Keratinocyte (primary cell): Measurements from ENCODE around the gene IGBP1. TPM values are rescaled to one million over a fixed set of nuclear protein-coding genes. Genes with fewer than 3 reads are reported as not detected.
A peak's percentile ranks its signal among the peaks of the same experiment; 100 is the strongest.
"Not testable (repeated sequence)": the region's sequence is repeated elsewhere in the genome, so short reads cannot be mapped to it uniquely, and the experiment has no call there.

ENCODE experiments used
- DNase-seq: peaks from one replicate; pipeline ENCODE4 v3.0.0-alpha.2; 2011; ENCODE audit warnings: low read depth, missing footprints, low spot score
- FAIRE-seq: peaks from 2 replicates; lab custom pipeline; 2011; peaks lifted over from hg19 to GRCh38; lab: Jason Lieb, UNC
- H2AFZ ChIP-seq: 2 replicates; pipeline ENCODE4 v1.6.0; 2012; ENCODE audit warnings: low read length, control low read depth, inconsistent platforms; ENCODE audit not compliant: control insufficient read depth
- H3K27ac ChIP-seq: 2 replicates; pipeline ENCODE4 v1.5.1; 2011; ENCODE audit warnings: low read length; ENCODE audit not compliant: control insufficient read depth, insufficient read depth
- H3K27me3 ChIP-seq: 3 replicates; pipeline ENCODE4 v1.6.0; 2011; ENCODE audit warnings: low read length; ENCODE audit not compliant: control insufficient read depth, insufficient read depth; ENCODE audit errors: extremely low read depth
- H3K36me3 ChIP-seq, 2 experiments: 2 replicates in 1 of 2; 3 replicates in 1 of 2; pipeline ENCODE4 v1.5.1; 2011; ENCODE audit warnings: low read length in 2 of 2, mild to moderate bottlenecking in 1 of 2; ENCODE audit not compliant: control insufficient read depth in 2 of 2, insufficient read depth in 2 of 2; ENCODE audit errors: extremely low read depth in 1 of 2
- H3K4me1 ChIP-seq: 3 replicates; pipeline ENCODE4 v1.5.1; 2011; ENCODE audit warnings: low read length; ENCODE audit not compliant: control insufficient read depth, insufficient read depth; ENCODE audit errors: extremely low read depth
- H3K4me2 ChIP-seq: 3 replicates; pipeline ENCODE4 v1.6.0; 2011; ENCODE audit warnings: low read depth, low read length; ENCODE audit not compliant: control insufficient read depth, insufficient read depth; ENCODE audit errors: extremely low read depth
- H3K4me3 ChIP-seq, 3 experiments: fragments of 200-600 bp in 1 of 3; sonication (generic) in 1 of 3; 2 replicates in 2 of 3; 3 replicates in 1 of 3; pipeline ENCODE4 v1.5.1; 2011 to 2016; ENCODE audit warnings: low read length in 3 of 3, mild to moderate bottlenecking in 3 of 3, control low read depth in 2 of 3, inconsistent platforms in 1 of 3, low read depth in 1 of 3, mixed read lengths in 1 of 3, mixed run types in 1 of 3, moderate library complexity in 1 of 3; ENCODE audit not compliant: control insufficient read depth in 2 of 3, insufficient read depth in 2 of 3; ENCODE audit errors: extremely low read depth in 1 of 3
- H3K79me2 ChIP-seq: 2 replicates; pipeline ENCODE4 v1.6.0; 2012; ENCODE audit warnings: low read length; ENCODE audit not compliant: control insufficient read depth, insufficient read depth
- H3K9ac ChIP-seq: 3 replicates; pipeline ENCODE4 v1.6.0; 2011; ENCODE audit warnings: low read length; ENCODE audit not compliant: control insufficient read depth, insufficient read depth; ENCODE audit errors: extremely low read depth
- H3K9me1 ChIP-seq: 3 replicates; pipeline ENCODE4 v1.6.0; 2011; ENCODE audit warnings: low read length; ENCODE audit not compliant: control insufficient read depth, insufficient read depth; ENCODE audit errors: extremely low read depth
- H3K9me3 ChIP-seq: 2 replicates; pipeline ENCODE4 v1.5.1; 2012; ENCODE audit warnings: low read depth, low read length; ENCODE audit not compliant: control insufficient read depth
- H4K20me1 ChIP-seq: 3 replicates; pipeline ENCODE4 v1.6.0; 2011; ENCODE audit warnings: low read length; ENCODE audit not compliant: control insufficient read depth, insufficient read depth; ENCODE audit errors: extremely low read depth
- EZH2 ChIP-seq: IDR thresholded peaks from one replicate; pipeline ENCODE4 v1.6.1; 2012; ENCODE audit warnings: inconsistent platforms, mild to moderate bottlenecking, low read length, moderate library complexity
- dilution Hi-C: fragments of 300-500 bp; cut with MboI; formaldehyde crosslinking; loops from one replicate; pipeline ENCODE4 v1.7.0; 2020; ENCODE audit warnings: low sequenced_read_pairs; ENCODE audit not compliant: extremely low pct_ligation_motif_present
- polyA plus RNA-seq, 5 experiments: library from polyadenylated mRNA; depleted of rRNA in 3 of 5; stranded (reverse) in 3 of 5; stranded (forward) in 1 of 5; unstranded in 1 of 5; fragments of >200 nt; gene quantifications; 1 replicate in 1 of 5; 2 replicates in 3 of 5; 3 replicates in 1 of 5; pipeline versions ENCODE4 v1.2.1 to v1.2.3, GENCODE V29; 2011 to 2012; ENCODE audit warnings: missing spikeins in 2 of 5, low read depth in 1 of 5, low replicate concordance in 1 of 5
- TF ChIP-seq, protein P1 (sequence below), 3 experiments: IDR thresholded peaks in 1 of 3; conservative IDR thresholded peaks in 1 of 3; optimal IDR thresholded peaks in 1 of 3; 2 replicates in 2 of 3; 3 replicates in 1 of 3; pipeline versions ENCODE3 to v1.5.1; 2011; ENCODE audit warnings: low read length in 3 of 3, mild to moderate bottlenecking in 3 of 3, moderate library complexity in 2 of 3, control low read depth in 1 of 3, inconsistent platforms in 1 of 3; ENCODE audit not compliant: insufficient read depth in 2 of 3; ENCODE audit errors: extremely low read depth in 1 of 3

The IGBP1 gene
- polyA plus RNA-seq, 1 donor (not counting 4 experiments of a cell fraction or from before 2014, with no cell fraction given) = 65.5 TPM

DNA sequence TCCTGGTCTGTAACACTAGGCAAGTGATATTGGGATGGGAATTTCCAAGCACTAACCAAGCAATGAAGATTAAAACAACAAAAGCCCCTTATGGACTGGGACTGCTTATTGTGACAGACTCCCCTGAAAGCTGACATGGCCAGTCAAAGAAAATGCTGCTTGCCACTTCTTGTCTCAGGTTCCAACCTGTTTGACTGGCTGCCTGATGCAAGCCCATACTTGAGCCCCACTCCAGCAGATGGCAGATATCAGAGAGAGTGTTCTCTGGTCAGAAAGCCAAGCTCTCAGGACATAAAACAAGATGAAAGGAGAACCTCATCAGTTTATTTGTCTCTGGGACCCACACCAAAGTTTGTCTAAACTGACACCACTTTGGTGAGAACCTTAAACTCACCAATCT, 15.5 kb upstream of the IGBP1 start:
- Histone ChIP-seq H3K4me2 (peak overlapping the region; percentile 42), H3K4me1 (no peaks in the 10 kb centered on the region), H3K4me3 (no peak overlapping the region), H2AFZ (no peak overlapping the region), H4K20me1 (no peaks in the 10 kb centered on the region), H3K9ac (no peak overlapping the region), H3K9me3 (peaks cover 4% of the 10 kb centered on the region), H3K27me3 (no peaks in the 10 kb centered on the region), H3K79me2 (no peaks in the 10 kb centered on the region), H3K36me3 (no peaks in the 10 kb centered on the region), H3K27ac (no peak overlapping the region), H3K9me1 (no peaks in the 10 kb centered on the region)
- TF ChIP-seq, protein P1, sequence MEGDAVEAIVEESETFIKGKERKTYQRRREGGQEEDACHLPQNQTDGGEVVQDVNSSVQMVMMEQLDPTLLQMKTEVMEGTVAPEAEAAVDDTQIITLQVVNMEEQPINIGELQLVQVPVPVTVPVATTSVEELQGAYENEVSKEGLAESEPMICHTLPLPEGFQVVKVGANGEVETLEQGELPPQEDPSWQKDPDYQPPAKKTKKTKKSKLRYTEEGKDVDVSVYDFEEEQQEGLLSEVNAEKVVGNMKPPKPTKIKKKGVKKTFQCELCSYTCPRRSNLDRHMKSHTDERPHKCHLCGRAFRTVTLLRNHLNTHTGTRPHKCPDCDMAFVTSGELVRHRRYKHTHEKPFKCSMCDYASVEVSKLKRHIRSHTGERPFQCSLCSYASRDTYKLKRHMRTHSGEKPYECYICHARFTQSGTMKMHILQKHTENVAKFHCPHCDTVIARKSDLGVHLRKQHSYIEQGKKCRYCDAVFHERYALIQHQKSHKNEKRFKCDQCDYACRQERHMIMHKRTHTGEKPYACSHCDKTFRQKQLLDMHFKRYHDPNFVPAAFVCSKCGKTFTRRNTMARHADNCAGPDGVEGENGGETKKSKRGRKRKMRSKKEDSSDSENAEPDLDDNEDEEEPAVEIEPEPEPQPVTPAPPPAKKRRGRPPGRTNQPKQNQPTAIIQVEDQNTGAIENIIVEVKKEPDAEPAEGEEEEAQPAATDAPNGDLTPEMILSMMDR (optimal IDR thresholded peaks at IDR 0.05 in 1 of 3, IDR thresholded peaks at IDR 0.05 in 1 of 3, conservative IDR thresholded peaks at IDR 0.05 in 1 of 3; ENCODE audit: extremely low read depth in 1 of 3, insufficient read depth in 2 of 3, low read length in 3 of 3) = no peak
- TF ChIP-seq EZH2 = no peak
- DNase-seq = no peak
- dilution Hi-C loops = no loop called here
- FAIRE-seq = no peak

DNA sequence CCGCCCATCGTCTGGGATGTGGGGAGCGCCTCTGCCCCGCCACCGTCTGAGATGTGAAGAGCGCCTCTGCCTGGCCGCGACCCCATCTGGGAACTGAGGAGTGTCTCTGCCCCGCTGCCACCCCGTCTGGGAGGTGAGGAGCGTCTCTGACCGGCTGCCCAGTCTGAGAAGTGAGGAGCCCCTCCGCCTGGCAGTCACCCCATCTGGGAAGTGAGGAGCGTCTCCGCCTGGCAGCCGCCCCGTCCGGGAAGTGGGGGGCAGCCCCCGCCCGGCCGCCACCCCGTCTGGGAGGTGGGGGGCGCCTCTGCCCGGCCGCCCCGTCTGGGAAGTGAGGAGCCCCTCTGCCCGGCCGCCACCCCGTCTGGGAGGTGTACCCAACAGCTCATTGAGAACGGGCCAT, 10.2 kb upstream of the IGBP1 start:
- H3K9ac ChIP-seq, H4K20me1 ChIP-seq, H2AFZ ChIP-seq, DNase-seq, H3K9me1 ChIP-seq, H3K27ac ChIP-seq, H3K4me1 ChIP-seq, H3K9me3 ChIP-seq, FAIRE-seq, H3K79me2 ChIP-seq, dilution Hi-C loops, H3K4me2 ChIP-seq, H3K36me3 ChIP-seq, H3K27me3 ChIP-seq, H3K4me3 ChIP-seq: not testable (repeated sequence)

DNA sequence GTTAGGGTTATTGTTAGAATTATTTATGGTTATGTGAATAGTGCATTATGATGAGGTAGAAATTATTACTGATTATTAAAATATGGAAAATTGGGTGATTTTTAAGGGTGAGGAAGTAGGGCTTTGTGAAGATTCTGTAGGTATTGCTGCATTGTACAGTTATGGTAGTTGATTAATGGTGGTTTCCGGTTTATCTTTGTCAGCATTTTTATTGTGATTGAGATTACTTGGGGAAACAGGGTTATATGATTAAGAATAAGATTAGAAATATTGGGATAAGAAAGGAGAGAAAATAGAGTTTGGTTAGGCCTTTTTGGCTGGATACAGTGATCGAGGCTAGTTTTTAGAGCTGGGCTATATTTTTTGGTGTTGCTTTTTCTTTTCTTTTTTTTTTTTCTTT, 8.6 kb upstream of the IGBP1 start:
- H4K20me1 ChIP-seq = no peaks in the 10 kb centered on the region
- TF ChIP-seq, protein P1 (optimal IDR thresholded peaks at IDR 0.05 in 1 of 3, IDR thresholded peaks at IDR 0.05 in 1 of 3, conservative IDR thresholded peaks at IDR 0.05 in 1 of 3; ENCODE audit: extremely low read depth in 1 of 3, insufficient read depth in 2 of 3, low read length in 3 of 3) = no peak
- no peak for TF ChIP-seq EZH2
- no peak overlapping the region for H3K4me3 ChIP-seq
- no peak overlapping the region for H3K4me2 ChIP-seq
- no peak overlapping the region for H2AFZ ChIP-seq
- H3K27ac ChIP-seq = no peak overlapping the region
- no peak overlapping the region for H3K9ac ChIP-seq
- no peak for DNase-seq
- H3K4me1 ChIP-seq = peaks cover 4% of the 10 kb centered on the region
- H3K79me2 ChIP-seq = no peaks in the 10 kb centered on the region
- H3K9me3 ChIP-seq = no peaks in the 10 kb centered on the region
- H3K9me1 ChIP-seq = no peaks in the 10 kb centered on the region
- H3K27me3 ChIP-seq = no peaks in the 10 kb centered on the region
- no peak for FAIRE-seq
- no peaks in the 10 kb centered on the region for H3K36me3 ChIP-seq
- dilution Hi-C loops = no loop called here
